Measurements from ENCODE around the gene MYOCD.

The MYOCD gene

GRCh38 chr17:12709063-12709462 is 43.4 kb downstream of the MYOCD start:
- no peak for DNase-seq (ENCODE audit: low read depth)

- DNase-seq (ENCODE audit: low read depth): no peak
Observed at GRCh38 chr17:12712415-12712814, 46.7 kb downstream of the MYOCD start.

DNA sequence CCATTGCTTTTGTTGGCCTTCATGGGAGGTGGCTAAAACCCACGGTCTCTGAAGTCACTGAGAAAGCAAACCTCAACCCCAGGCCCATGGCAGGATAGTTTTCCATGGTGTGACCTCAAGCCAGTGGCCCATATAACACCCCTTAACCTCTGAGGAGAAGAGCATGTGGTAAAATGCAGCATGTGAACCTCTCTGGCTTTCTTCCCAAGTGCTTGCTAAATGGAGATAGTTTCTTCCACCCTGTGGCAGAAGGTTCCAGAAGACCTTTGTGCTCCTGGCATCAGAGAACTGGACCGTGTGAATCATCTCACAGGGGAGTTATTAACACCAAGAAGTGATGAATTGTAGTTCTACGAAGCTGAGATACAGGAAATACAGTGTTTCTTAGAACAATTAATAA is 47.3 kb downstream of the MYOCD start:
- DNase-seq (ENCODE audit: low read depth): peak; percentile 19

DNA sequence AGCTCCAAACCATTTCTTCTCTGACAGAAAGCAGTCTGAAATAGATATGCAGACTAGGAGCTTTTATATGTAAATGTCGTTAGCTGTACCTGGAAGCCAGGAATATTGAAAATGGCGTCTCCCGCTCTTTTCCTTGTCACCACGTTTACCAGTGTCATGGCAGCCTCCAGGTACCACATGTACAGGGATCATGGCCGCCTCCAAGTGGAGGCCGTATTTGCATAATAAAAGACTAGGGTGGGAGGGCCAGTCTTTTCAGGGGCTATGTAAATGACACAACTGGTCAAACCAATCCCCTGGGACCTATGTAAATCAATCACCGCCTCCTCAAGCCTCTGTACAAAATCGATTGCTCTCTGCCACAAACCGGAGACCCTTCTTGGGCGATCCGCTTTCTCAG is 54.3 kb downstream of the MYOCD start:
- no peak for DNase-seq (ENCODE audit: low read depth)

DNA sequence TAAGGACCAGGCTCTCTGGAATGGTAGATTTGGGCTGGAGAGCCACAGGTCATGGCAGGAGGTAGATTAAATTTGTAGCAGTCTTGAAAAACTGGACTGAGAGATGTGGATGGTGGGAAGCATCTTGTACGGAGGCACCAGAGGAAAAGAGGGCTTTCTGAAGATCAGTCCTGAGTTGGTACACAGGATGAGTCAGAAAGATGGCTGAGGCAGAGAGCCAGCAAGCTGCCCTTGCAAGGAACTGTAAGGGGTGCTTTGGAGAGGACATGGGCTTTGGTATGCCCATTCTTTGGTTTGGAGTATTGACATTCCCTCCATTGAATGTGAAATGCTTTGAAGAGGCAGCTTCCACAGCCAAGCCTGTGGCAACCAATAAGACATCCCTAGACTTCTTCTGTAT is 55.9 kb downstream of the MYOCD start:
- DNase-seq (ENCODE audit: low read depth): no peak

- DNase-seq (ENCODE audit: low read depth): no peak
Observed at GRCh38 chr17:12722282-12722681, 56.6 kb downstream of the MYOCD start.

DNA sequence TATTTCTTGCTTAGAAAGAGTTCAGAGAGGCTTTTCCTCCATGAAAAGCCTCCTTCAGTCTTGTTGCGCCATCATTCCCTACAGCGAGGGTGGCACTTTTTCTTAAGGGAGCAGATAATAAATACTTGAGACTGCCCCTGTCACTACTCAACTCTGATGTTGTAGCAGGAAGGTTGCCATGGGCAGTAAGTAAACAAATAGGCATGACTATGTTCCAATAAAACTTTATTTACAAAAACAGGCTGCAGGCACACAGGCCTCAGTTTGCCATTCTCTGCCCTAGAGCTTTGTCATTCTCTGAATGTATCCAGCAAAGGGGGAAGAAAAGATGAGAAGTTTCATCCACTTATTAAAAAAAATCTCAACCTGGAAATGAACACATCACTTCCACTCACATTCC is 60.4 kb downstream of the MYOCD start:
- DNase-seq (ENCODE audit: low read depth): no peak

DNA sequence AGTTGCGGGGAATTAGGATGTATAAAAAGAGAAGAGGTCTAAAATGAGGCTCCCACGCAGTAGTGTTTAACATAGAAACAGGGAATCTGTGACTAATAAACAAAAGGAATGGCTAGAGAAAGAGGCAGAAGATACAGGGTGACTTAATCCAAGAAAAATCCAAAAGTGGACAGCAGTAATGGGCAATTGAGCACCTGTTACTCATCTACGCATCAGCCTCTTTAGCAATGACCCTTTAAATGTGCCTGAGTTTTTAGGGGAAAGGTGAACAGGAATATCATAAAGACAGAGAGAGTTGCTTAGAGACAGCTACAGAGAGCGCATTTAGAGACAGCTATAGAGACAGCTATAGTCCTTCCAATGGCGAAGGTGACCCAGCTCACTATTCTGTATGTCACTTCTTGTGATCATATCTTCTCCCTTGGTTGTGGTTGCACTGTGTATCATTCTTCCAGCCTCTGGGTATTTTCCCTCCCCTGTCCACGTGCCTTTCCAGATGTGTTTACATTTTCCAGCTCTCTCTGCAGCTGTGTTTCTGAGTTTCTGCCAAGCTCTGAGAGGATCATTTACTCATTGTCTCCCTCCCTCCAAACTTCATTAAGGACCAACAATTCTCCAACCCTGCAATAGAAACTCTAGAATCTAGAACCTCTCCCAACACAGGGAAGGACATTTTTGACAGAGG is 61.5 kb downstream of the MYOCD start:
- DNase-seq (ENCODE audit: low read depth): peak; percentile 34

- no peak for DNase-seq (ENCODE audit: low read depth)
Observed at GRCh38 chr17:12727881-12728280, 62.2 kb downstream of the MYOCD start.

DNA sequence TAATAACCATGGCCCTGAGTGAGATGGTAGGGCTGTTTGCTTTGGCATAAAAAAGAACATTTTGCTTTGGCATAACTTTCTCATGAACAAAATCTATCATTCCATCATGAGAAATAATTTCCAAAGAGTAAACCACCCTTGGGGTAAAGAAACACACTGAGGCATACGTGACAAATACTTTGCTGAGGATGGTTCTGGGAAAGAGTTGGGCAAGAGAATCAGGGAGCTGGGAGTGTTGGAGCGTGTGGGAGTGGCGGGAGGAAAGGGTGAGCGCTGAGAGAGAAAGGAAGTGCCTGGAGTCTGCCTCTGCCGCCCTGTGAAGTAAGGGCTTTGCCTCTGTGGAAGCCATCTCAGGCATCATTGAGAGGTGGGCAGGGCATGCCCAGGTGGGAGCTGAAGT is 63.4 kb downstream of the MYOCD start:
- DNase-seq (ENCODE audit: low read depth): peak; percentile 22

GRCh38 chr17:12730421-12730820 is 64.7 kb downstream of the MYOCD start:
- no peak for DNase-seq (ENCODE audit: low read depth)

- peak; percentile 35 for DNase-seq (ENCODE audit: low read depth)
Observed at GRCh38 chr17:12730931-12731521, 65.3 kb downstream of the MYOCD start.

DNA sequence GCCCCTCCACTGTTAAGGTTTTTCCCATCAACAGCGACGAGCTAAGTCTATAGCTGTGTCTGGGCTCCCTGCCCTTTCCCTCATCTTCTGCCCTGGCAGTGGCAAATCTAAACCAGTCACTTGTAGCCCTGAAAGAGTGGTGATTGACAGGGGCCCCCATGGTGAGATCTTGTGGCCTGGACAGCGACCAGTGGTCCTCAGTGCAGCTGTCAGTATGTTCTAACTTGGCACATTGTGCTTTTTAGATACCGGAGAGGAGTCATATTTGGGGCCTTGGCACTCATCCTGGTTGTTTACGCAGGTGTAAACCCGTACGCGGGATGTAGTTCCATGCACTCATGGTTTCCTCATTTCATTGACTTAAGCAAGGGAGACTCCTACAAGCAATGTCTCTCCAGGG is 66.1 kb downstream of the MYOCD start:
- DNase-seq (ENCODE audit: low read depth): no peak

- no peak for DNase-seq (ENCODE audit: low read depth)
Observed at GRCh38 chr17:12732366-12732765, 66.7 kb downstream of the MYOCD start.

GRCh38 chr17:12734926-12735325 is 69.2 kb downstream of the MYOCD start:
- DNase-seq (ENCODE audit: low read depth): no peak

GRCh38 chr17:12735517-12735916 is 69.8 kb downstream of the MYOCD start:
- no peak for DNase-seq (ENCODE audit: low read depth)

- DNase-seq (ENCODE audit: low read depth): no peak
Observed at GRCh38 chr17:12736526-12736925, 70.8 kb downstream of the MYOCD start.

GRCh38 chr17:12737740-12738469 is 72.2 kb downstream of the MYOCD start:
- DNase-seq (ENCODE audit: low read depth): no peak

GRCh38 chr17:12738624-12739023 is 72.9 kb downstream of the MYOCD start:
- DNase-seq (ENCODE audit: low read depth): no peak

GRCh38 chr17:12739500-12739899 is 73.8 kb downstream of the MYOCD start:
- no peak for DNase-seq (ENCODE audit: low read depth)

GRCh38 chr17:12743046-12743445 is 77.4 kb downstream of the MYOCD start:
- DNase-seq (ENCODE audit: low read depth): no peak

GRCh38 chr17:12744298-12744697 is 78.6 kb downstream of the MYOCD start:
- DNase-seq (ENCODE audit: low read depth): no peak

DNA sequence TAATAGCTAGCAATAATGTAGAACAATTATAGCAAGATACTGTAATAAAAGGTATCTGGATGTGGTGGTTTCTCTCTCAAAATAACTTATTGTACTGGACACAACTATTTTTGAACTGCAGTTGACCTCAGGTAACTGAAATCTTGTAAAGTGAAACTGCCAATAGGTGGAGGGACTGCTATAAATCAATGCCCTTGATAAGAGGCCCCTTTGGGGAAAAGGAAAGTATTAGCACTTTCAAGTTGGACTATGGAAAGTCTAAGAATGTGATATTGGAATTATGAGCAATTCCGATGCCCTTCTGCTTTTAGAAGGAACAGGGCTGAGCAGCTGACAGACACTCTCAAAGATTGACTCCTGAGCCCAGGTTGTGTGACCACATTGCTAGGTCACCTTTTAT is 79.1 kb downstream of the MYOCD start:
- no peak for DNase-seq (ENCODE audit: low read depth)
